Astrocyte (in vitro differentiated cells and primary cell): ENCODE data around the gene LAMTOR3. TPM values are rescaled to one million over a fixed set of nuclear protein-coding genes. Genes with fewer than 3 reads are reported as not detected.

Experiments
- DNase-seq: peaks from one replicate; pipeline ENCODE4 v3.0.0-alpha.2; 2010; ENCODE audit warnings: low read depth
- FAIRE-seq: peaks from 2 replicates; lab custom pipeline; 2011; peaks lifted over from hg19 to GRCh38; lab: Jason Lieb, UNC
- H2AFZ ChIP-seq: 2 replicates; pipeline ENCODE4 v1.6.0; 2012; ENCODE audit warnings: low read depth, low read length, inconsistent platforms
- H3K27ac ChIP-seq: 2 replicates; pipeline ENCODE4 v1.5.1; 2011; ENCODE audit warnings: low read depth, low read length, inconsistent platforms
- H3K27me3 ChIP-seq: 2 replicates; pipeline ENCODE4 v1.6.0; 2011; ENCODE audit warnings: low read length, inconsistent platforms; ENCODE audit not compliant: insufficient read depth
- H3K36me3 ChIP-seq: 2 replicates; pipeline ENCODE4 v1.5.1; 2011; ENCODE audit warnings: low read length, inconsistent platforms; ENCODE audit not compliant: insufficient read depth
- H3K4me1 ChIP-seq: 2 replicates; pipeline ENCODE4 v1.5.1; 2011; ENCODE audit warnings: low read length, inconsistent platforms; ENCODE audit not compliant: insufficient read depth
- H3K4me2 ChIP-seq: 2 replicates; pipeline ENCODE4 v1.6.0; 2012; ENCODE audit warnings: low read length, inconsistent platforms
- H3K4me3 ChIP-seq: 2 replicates; pipeline ENCODE4 v1.5.1; 2011; ENCODE audit warnings: low read depth, mild to moderate bottlenecking, low read length, inconsistent platforms; ENCODE audit not compliant: insufficient read depth
- H3K79me2 ChIP-seq: 2 replicates; pipeline ENCODE4 v1.6.0; 2012; ENCODE audit warnings: mild to moderate bottlenecking, low read length, inconsistent platforms; ENCODE audit not compliant: insufficient read depth
- H3K9ac ChIP-seq: 2 replicates; pipeline ENCODE4 v1.6.0; 2012; ENCODE audit warnings: mild to moderate bottlenecking, low read length, inconsistent platforms
- H3K9me3 ChIP-seq: 2 replicates; pipeline ENCODE4 v1.5.1; 2012; ENCODE audit warnings: low read depth, mild to moderate bottlenecking, low read length, inconsistent platforms; ENCODE audit not compliant: insufficient read depth
- H4K20me1 ChIP-seq: 2 replicates; pipeline ENCODE4 v1.6.0; 2012; ENCODE audit warnings: low read length, inconsistent platforms; ENCODE audit not compliant: insufficient read depth
- H3K27ac Mint-ChIP-seq: one replicate; pipeline ENCODE4 v1.8.0; 2021; ENCODE audit warnings: mild to moderate bottlenecking, mixed read lengths; ENCODE audit not compliant: unreplicated experiment
- H3K27me3 Mint-ChIP-seq: one replicate; pipeline ENCODE4 v1.8.0; 2021; ENCODE audit warnings: low read depth, mixed read lengths; ENCODE audit not compliant: unreplicated experiment
- H3K36me3 Mint-ChIP-seq: one replicate; pipeline ENCODE4 v1.8.0; 2021; ENCODE audit warnings: low read depth, mixed read lengths; ENCODE audit not compliant: unreplicated experiment
- H3K4me1 Mint-ChIP-seq: one replicate; pipeline ENCODE4 v1.8.0; 2021; ENCODE audit warnings: low read depth, mixed read lengths; ENCODE audit not compliant: unreplicated experiment
- H3K4me3 Mint-ChIP-seq: one replicate; pipeline ENCODE4 v1.8.0; 2021; ENCODE audit warnings: mild to moderate bottlenecking, moderate library complexity, mixed read lengths; ENCODE audit not compliant: unreplicated experiment
- H3K9me3 Mint-ChIP-seq: one replicate; pipeline ENCODE4 v1.8.0; 2021; ENCODE audit warnings: mild to moderate bottlenecking, mixed read lengths; ENCODE audit not compliant: unreplicated experiment
- CTCF ChIP-seq: IDR thresholded peaks from 2 replicates; pipeline ENCODE4 v1.5.1; 2011; ENCODE audit warnings: low read depth, mild to moderate bottlenecking, inconsistent platforms, low read length, moderate library complexity; ENCODE audit not compliant: insufficient read depth
- EZH2 ChIP-seq: IDR thresholded peaks from 2 replicates; pipeline ENCODE4 v1.6.1; 2012; ENCODE audit warnings: mild to moderate bottlenecking, low read length, inconsistent platforms; ENCODE audit not compliant: insufficient read depth
- total RNA-seq: library from RNA; stranded (reverse); gene quantifications from 2 replicates; pipeline ENCODE4 v1.2.1, GENCODE V29; 2021

Gene LAMTOR3
- total RNA-seq, 1 donor from 2014 or later: 53.9 TPM

- DNase-seq (no peak), FAIRE-seq (no peak)
- H3K9ac ChIP-seq: peak overlapping the region; percentile 75
- H3K4me3 ChIP-seq: peak overlapping the region; percentile 92
- H2AFZ ChIP-seq: no peak overlapping the region
- Mint-ChIP-seq H3K36me3 (no peaks in the 10 kb centered on the region), H3K4me3 (peak overlapping the region; percentile 87), H3K4me1 (peaks cover 17% of the 10 kb centered on the region), H3K9me3 (no peaks in the 10 kb centered on the region), H3K27me3 (no peaks in the 10 kb centered on the region), H3K27ac (peak overlapping the region; percentile 87)
- H3K27ac ChIP-seq: no peak overlapping the region
- H4K20me1 ChIP-seq: no peaks in the 10 kb centered on the region
- H3K79me2 ChIP-seq: peaks cover 43% of the 10 kb centered on the region
- no peaks in the 10 kb centered on the region for H3K9me3 ChIP-seq
- peak overlapping the region; percentile 93 for H3K4me2 ChIP-seq
- H3K4me1 ChIP-seq: peaks cover 5% of the 10 kb centered on the region
- TF ChIP-seq CTCF (no peak), EZH2 (no peak)
- H3K36me3 ChIP-seq: peaks cover 8% of the 10 kb centered on the region
- no peaks in the 10 kb centered on the region for H3K27me3 ChIP-seq
Observed at GRCh38 chr4:99894998-99895397, 771 bp upstream of the LAMTOR3 start.

GRCh38 chr4:99893839-99894160 lies 427 bp downstream of the LAMTOR3 start:
- peak overlapping the region; percentile 92 for H3K4me3 ChIP-seq
- TF ChIP-seq EZH2 (no peak), CTCF (no peak)
- H3K4me1 Mint-ChIP-seq: peaks cover 17% of the 10 kb centered on the region
- peaks cover 5% of the 10 kb centered on the region for H3K4me1 ChIP-seq
- no peaks in the 10 kb centered on the region for H3K27me3 Mint-ChIP-seq
- H3K9me3 Mint-ChIP-seq: no peaks in the 10 kb centered on the region
- peak overlapping the region; percentile 92 for H3K27ac ChIP-seq
- H3K27ac Mint-ChIP-seq: peak overlapping the region; percentile 95
- H3K36me3 ChIP-seq: peaks cover 8% of the 10 kb centered on the region
- peak; percentile 3 for DNase-seq
- H3K9me3 ChIP-seq: no peaks in the 10 kb centered on the region
- H3K4me2 ChIP-seq: peak overlapping the region; percentile 93
- H3K9ac ChIP-seq: peak overlapping the region; percentile 93
- H3K79me2 ChIP-seq: peaks cover 55% of the 10 kb centered on the region
- H3K4me3 Mint-ChIP-seq: peak overlapping the region; percentile 98
- peak overlapping the region; percentile 79 for H2AFZ ChIP-seq
- no peaks in the 10 kb centered on the region for H3K36me3 Mint-ChIP-seq
- no peaks in the 10 kb centered on the region for H4K20me1 ChIP-seq
- H3K27me3 ChIP-seq: no peaks in the 10 kb centered on the region
- no peak for FAIRE-seq

- H3K9me3 Mint-ChIP-seq: no peaks in the 10 kb centered on the region
- DNase-seq: no peak
- Histone ChIP-seq H3K27ac (no peak overlapping the region), H3K36me3 (peaks cover 8% of the 10 kb centered on the region), H3K4me3 (peak overlapping the region; percentile 92), H3K9me3 (no peaks in the 10 kb centered on the region), H3K4me2 (peak overlapping the region; percentile 93), H3K79me2 (peaks cover 58% of the 10 kb centered on the region), H4K20me1 (no peaks in the 10 kb centered on the region), H3K4me1 (peaks cover 5% of the 10 kb centered on the region), H3K9ac (peak overlapping the region; percentile 93), H3K27me3 (no peaks in the 10 kb centered on the region), H2AFZ (no peak overlapping the region)
- H3K36me3 Mint-ChIP-seq: no peaks in the 10 kb centered on the region
- H3K4me1 Mint-ChIP-seq: peaks cover 17% of the 10 kb centered on the region
- peak overlapping the region; percentile 98 for H3K4me3 Mint-ChIP-seq
- peak; percentile 62 for FAIRE-seq
- TF ChIP-seq CTCF (no peak), EZH2 (no peak)
- peak overlapping the region; percentile 95 for H3K27ac Mint-ChIP-seq
- H3K27me3 Mint-ChIP-seq: no peaks in the 10 kb centered on the region
Observed at GRCh38 chr4:99893029-99893428, 1.2 kb downstream of the LAMTOR3 start.
